ENCODE measurements around the gene FASN. TPM values are rescaled to one million over a fixed set of nuclear protein-coding genes. Genes with fewer than 3 reads are reported as not detected.

The FASN gene
- total RNA-seq, 1 donor from 2014 or later = 228 TPM

DNA sequence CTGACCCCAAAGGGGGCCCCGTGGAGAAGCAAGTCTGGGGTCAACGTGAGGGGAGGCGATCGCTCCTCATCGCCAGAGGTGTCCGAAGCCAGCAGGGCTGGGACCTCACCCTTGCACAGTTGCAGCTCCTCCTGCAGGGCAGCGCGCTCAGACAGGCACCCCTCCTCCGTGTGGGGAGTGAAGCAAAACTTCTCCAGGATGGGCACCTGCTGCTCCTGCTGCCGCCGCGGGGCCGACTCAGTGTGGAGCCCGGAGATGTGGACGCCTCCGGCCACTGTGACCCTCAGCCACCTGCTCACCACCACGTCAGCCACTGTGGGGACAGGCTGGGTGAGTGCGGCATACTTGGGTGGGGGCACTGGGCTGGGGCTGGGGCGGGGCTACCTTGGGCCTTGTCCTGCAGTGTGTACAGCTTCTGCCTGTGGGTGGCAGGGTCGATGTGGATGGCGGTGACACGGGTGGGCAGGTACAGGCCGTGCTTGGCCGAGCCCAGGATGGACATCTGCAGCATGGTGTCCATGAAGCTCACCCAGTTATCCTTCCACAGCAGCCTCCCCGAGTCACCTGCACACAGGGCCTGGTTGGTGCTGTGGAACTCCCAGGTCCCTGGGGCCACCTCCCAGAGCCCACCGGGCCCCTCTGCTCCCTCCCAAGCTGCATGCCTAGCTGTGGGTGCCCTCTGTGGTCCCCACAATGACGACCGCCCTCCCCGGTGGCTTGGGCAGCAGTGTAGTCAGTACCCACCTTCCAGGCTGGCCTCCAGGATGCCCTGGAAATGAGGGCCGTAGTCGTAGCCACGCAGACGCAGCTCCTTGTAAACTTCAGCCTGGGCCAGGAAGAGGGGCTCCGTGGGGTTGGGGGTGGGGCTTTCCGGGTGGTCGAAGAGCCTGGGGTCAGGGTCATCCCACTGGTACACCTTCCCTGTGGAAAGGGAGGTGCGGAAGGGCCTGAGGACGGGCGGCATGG lies 10.8 kb downstream of the FASN start:
- Mint-ChIP-seq H3K4me1 (ENCODE audit: unreplicated experiment) (no peaks in the 10 kb centered on the region), H3K4me3 (no peak overlapping the region), H3K36me3 (no peaks in the 10 kb centered on the region), H3K9me3 (no peaks in the 10 kb centered on the region), H3K27me3 (no peaks in the 10 kb centered on the region), H3K27ac (no peak overlapping the region)
- DNase-seq (ENCODE audit: extremely low spot score, unreplicated experiment) = no peak
- TF ChIP-seq, protein P1, sequence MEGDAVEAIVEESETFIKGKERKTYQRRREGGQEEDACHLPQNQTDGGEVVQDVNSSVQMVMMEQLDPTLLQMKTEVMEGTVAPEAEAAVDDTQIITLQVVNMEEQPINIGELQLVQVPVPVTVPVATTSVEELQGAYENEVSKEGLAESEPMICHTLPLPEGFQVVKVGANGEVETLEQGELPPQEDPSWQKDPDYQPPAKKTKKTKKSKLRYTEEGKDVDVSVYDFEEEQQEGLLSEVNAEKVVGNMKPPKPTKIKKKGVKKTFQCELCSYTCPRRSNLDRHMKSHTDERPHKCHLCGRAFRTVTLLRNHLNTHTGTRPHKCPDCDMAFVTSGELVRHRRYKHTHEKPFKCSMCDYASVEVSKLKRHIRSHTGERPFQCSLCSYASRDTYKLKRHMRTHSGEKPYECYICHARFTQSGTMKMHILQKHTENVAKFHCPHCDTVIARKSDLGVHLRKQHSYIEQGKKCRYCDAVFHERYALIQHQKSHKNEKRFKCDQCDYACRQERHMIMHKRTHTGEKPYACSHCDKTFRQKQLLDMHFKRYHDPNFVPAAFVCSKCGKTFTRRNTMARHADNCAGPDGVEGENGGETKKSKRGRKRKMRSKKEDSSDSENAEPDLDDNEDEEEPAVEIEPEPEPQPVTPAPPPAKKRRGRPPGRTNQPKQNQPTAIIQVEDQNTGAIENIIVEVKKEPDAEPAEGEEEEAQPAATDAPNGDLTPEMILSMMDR (conservative IDR thresholded peaks at IDR 0.05) = no peak

DNA sequence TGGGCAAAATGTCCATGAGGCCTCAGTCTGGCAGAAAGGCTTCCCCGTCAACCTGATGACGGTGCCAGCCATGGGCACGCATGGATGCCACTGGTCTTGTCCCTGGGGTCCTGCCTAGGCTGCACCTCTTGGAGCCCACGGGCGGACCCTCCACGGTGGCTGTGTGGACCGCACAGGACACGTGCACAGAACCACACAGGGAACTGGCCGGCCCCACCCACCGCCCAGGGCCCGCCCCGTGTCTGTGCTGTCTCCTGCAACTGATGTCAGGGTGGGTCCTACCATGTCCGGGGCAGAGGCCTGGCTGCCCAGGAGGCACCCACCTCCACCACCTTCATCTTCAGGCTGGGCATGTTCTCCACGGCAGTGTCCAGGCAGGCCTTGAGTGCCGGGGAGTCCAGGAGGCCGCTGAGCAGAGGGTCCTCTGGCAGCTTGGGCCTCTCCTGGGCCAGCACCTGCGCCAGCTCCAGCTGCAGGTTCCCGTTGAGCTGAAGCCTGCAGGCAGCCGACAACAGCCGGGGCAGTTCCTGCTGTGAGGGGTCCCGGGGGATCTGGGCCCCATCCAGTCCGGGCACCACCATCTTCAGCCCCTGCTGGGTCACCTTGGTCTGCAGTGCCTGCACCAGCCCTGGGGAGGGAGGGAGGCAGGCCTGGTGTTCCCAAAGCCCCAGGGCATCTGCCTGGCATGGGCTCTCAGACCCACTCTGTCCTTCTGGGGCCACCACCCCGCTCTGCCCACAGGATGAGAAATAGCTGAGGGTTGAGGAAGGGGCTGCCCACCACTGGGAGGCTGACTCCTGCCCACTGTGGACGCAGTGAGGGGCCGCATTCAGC lies 11.9 kb downstream of the FASN start:
- TF ChIP-seq, protein P1 (conservative IDR thresholded peaks at IDR 0.05) = no peak
- no peaks in the 10 kb centered on the region for H3K27me3 Mint-ChIP-seq
- no peak overlapping the region for H3K27ac Mint-ChIP-seq
- no peaks in the 10 kb centered on the region for H3K4me1 Mint-ChIP-seq (ENCODE audit: unreplicated experiment)
- H3K36me3 Mint-ChIP-seq = no peaks in the 10 kb centered on the region
- H3K4me3 Mint-ChIP-seq = no peak overlapping the region
- H3K9me3 Mint-ChIP-seq = no peaks in the 10 kb centered on the region
- DNase-seq (ENCODE audit: extremely low spot score, unreplicated experiment) = no peak

DNA sequence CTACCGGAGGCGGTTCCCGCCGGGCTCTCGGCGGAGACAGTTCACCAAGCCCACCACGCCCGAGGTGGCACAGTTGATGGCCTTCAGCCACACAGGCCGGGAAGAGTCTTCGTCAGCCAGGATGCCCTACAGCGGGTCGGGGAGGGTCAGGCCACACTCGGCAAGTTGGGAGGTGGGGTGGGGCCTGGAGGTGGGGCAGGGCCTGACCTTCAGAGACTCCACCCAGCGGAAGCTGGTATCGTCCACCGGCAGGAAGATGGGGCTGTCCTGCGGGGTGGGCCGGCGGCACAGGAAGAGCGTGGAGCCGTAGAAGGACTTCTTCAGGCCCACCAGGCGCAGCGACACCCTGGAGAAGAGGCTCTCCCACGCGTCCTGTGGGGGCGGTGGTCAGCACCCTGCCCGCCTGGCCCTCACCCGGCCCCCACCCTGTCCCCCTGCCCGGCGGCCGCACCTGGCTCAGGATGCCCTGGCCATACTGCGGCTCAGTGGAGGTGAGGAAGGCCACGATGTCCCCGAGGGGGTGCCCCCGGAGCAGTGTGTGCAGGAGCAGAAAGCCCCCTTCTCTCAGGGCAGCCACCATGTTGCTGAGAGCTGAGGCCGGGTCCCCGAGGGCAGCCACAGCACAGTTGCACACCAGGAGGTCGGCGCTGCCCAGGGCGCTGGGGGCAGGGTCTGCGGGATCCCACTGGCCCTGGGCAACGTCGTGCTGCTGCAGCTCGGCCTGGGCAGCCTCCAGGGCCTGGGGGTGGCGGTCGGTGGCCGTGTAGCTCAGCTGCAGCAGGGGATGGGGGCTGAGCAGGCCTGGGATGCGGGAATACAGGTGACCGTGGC lies 12.8 kb downstream of the FASN start:
- H3K4me1 Mint-ChIP-seq (ENCODE audit: unreplicated experiment) = no peaks in the 10 kb centered on the region
- H3K4me3 Mint-ChIP-seq = no peak overlapping the region
- no peaks in the 10 kb centered on the region for H3K9me3 Mint-ChIP-seq
- H3K27me3 Mint-ChIP-seq = no peaks in the 10 kb centered on the region
- TF ChIP-seq, protein P1 (conservative IDR thresholded peaks at IDR 0.05) = no peak
- no peak overlapping the region for H3K27ac Mint-ChIP-seq
- no peaks in the 10 kb centered on the region for H3K36me3 Mint-ChIP-seq
- DNase-seq (ENCODE audit: extremely low spot score, unreplicated experiment) = no peak

DNA sequence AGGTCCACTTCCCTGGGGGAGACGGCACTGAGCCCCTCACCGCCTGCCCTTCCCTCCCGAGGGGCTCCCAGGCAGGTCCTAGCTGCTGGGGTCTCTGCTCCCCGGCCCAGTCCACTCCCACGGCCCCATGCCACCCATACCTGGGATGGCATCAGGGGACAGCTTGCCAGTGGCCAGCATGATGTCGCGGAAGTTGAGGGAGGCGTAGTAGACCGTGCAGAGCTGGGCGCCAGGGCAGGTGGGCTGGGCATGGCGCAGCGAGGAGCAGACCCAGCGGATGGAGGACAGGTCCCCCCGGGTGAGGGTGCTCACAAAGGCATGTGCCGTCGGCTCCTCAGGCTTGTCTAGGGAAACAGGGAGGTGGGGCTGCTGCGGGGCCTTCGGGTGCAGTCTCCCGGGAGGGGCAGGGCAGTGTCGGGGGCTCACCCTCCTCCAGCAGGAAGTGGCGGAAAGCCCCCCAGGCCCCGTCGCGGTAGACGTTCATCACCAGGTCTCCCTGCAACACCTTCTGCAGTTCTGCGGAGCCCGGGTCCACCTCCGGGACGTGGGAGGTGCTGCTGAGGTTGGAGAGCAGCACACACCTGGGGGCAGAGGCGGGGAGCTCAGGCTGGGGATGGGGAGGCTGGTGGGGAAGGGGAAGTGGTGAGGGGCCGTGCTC lies 13.5 kb downstream of the FASN start:
- H3K4me3 Mint-ChIP-seq = no peak overlapping the region
- H3K36me3 Mint-ChIP-seq = no peaks in the 10 kb centered on the region
- no peaks in the 10 kb centered on the region for H3K9me3 Mint-ChIP-seq
- no peak overlapping the region for H3K27ac Mint-ChIP-seq
- TF ChIP-seq, protein P1 (conservative IDR thresholded peaks at IDR 0.05) = no peak
- no peaks in the 10 kb centered on the region for H3K27me3 Mint-ChIP-seq
- DNase-seq (ENCODE audit: extremely low spot score, unreplicated experiment) = no peak
- H3K4me1 Mint-ChIP-seq (ENCODE audit: unreplicated experiment) = no peaks in the 10 kb centered on the region

Data from type B pancreatic cell (in vitro differentiated cells).